GM23338 (cell line): Measurements from ENCODE around the gene HACL1. TPM values are rescaled to one million over a fixed set of nuclear protein-coding genes. Genes with fewer than 3 reads are reported as not detected.
A peak's percentile ranks its signal among the peaks of the same experiment; 100 is the strongest.

Experiments
- ATAC-seq: fragments of 200-7000 bp; cut with Tn5 transposase; 3 replicates; pipeline ENCODE4 v1.9.1; 2020
- DNase-seq: peaks from one replicate; pipeline ENCODE4 v3.0.0-alpha.2; 2015; ENCODE audit warnings: low spot score
- H2AFZ ChIP-seq: fragments of 200-600 bp; sonication (generic); 2 replicates; pipeline ENCODE4 v1.8.0; 2016; ENCODE audit warnings: antibody characterized with exemption, mild to moderate bottlenecking, moderate library complexity
- H3F3A ChIP-seq: fragments of 200-600 bp; sonication (generic); replicated peaks from 2 replicates; pipeline ENCODE4 v1.8.0; 2017; ENCODE audit warnings: antibody characterized with exemption, mixed run types, low read depth
- H3K27ac ChIP-seq: fragments of 200-600 bp; sonication (generic); 2 replicates; pipeline ENCODE4 v1.6.1; 2016; ENCODE audit warnings: low read depth
- H3K27me3 ChIP-seq: fragments of 200-600 bp; sonication (generic); 2 replicates; pipeline ENCODE4 v1.8.0; 2016; ENCODE audit warnings: mild to moderate bottlenecking, mixed run types, moderate library complexity; ENCODE audit not compliant: insufficient read depth
- H3K36me3 ChIP-seq: fragments of 200-600 bp; sonication (generic); 2 replicates; pipeline ENCODE4 v1.8.0; 2016; ENCODE audit warnings: mild to moderate bottlenecking; ENCODE audit not compliant: insufficient read depth
- H3K4me1 ChIP-seq: fragments of 200-600 bp; sonication (generic); 2 replicates; pipeline ENCODE4 v1.8.0; 2016; ENCODE audit warnings: mild to moderate bottlenecking, moderate library complexity; ENCODE audit not compliant: insufficient read depth
- H3K4me2 ChIP-seq: fragments of 200-600 bp; sonication (generic); 2 replicates; pipeline ENCODE4 v1.7.1; 2017; ENCODE audit warnings: mixed run types
- H3K4me3 ChIP-seq: fragments of 200-600 bp; sonication (generic); 2 replicates; pipeline ENCODE4 v1.6.1; 2016; ENCODE audit warnings: mixed run types
- H3K79me2 ChIP-seq: fragments of 200-600 bp; sonication (generic); replicated peaks from 2 replicates; pipeline ENCODE4 v1.8.0; 2017; ENCODE audit warnings: mild to moderate bottlenecking; ENCODE audit not compliant: insufficient read depth
- H3K9me2 ChIP-seq: fragments of 200-600 bp; sonication (generic); 2 replicates; pipeline ENCODE4 v1.8.0; 2017; ENCODE audit not compliant: insufficient read depth
- H4K20me1 ChIP-seq: fragments of 200-600 bp; sonication (generic); replicated peaks from 2 replicates; pipeline ENCODE4 v1.8.0; 2017; ENCODE audit warnings: mild to moderate bottlenecking; ENCODE audit not compliant: insufficient read depth
- H3K27ac Mint-ChIP-seq: 2 replicates; pipeline ENCODE4 v1.8.0; 2020; ENCODE audit warnings: inconsistent platforms, mild to moderate bottlenecking, moderate library complexity, mixed read lengths
- H3K27me3 Mint-ChIP-seq: 3 replicates; pipeline ENCODE4 v1.8.0; 2022; ENCODE audit warnings: low read depth, mild to moderate bottlenecking, moderate library complexity, mixed read lengths, inconsistent platforms; ENCODE audit not compliant: insufficient read depth, poor library complexity
- H3K36me3 Mint-ChIP-seq: 3 replicates; pipeline ENCODE4 v1.8.0; 2021; ENCODE audit warnings: low read depth, mild to moderate bottlenecking, inconsistent platforms, moderate library complexity, mixed read lengths
- H3K4me1 Mint-ChIP-seq: 3 replicates; pipeline ENCODE4 v1.8.0; 2020; ENCODE audit warnings: mild to moderate bottlenecking, inconsistent platforms, mixed read lengths
- H3K4me3 Mint-ChIP-seq: 3 replicates; pipeline ENCODE4 v1.8.0; 2021; ENCODE audit warnings: moderate library complexity, mild to moderate bottlenecking, inconsistent platforms, mixed read lengths
- H3K9me3 Mint-ChIP-seq: 3 replicates; pipeline ENCODE4 v1.8.0; 2020; ENCODE audit warnings: moderate library complexity, mild to moderate bottlenecking, inconsistent platforms, mixed read lengths
- CREB1 ChIP-seq: fragments of 250-450 bp; sonication (Bioruptor Pico); IDR thresholded peaks from 2 replicates; pipeline ENCODE4 v1.5.0; 2020; ENCODE audit warnings: low read depth, mild to moderate bottlenecking, moderate library complexity
- CTCF ChIP-seq, 2 experiments: fragments of 200-600 bp in 1 of 2; sonication (generic) in 1 of 2; conservative IDR thresholded peaks; 2 replicates each; pipeline versions ENCODE4 v1.5.1 to v1.6.1; 2016 to 2017; ENCODE audit warnings: antibody characterized with exemption in 2 of 2, low read depth in 2 of 2, mild to moderate bottlenecking in 2 of 2, moderate library complexity in 1 of 2
- ETS1 ChIP-seq: IDR thresholded peaks from 2 replicates; pipeline ENCODE4 v1.6.1; 2016; ENCODE audit warnings: antibody characterized with exemption
- EZH2 ChIP-seq: fragments of 200-600 bp; sonication (generic); IDR thresholded peaks from one replicate; pipeline ENCODE4 v1.8.0; 2017; ENCODE audit warnings: antibody characterized with exemption, mild to moderate bottlenecking, low read depth; ENCODE audit not compliant: unreplicated experiment
- EZH2phosphoT487 ChIP-seq: fragments of 200-600 bp; sonication (generic); IDR thresholded peaks from one replicate; pipeline ENCODE4 v1.8.1; 2018; ENCODE audit warnings: antibody characterized with exemption; ENCODE audit not compliant: unreplicated experiment
- JUNB ChIP-seq: IDR thresholded peaks from one replicate; pipeline ENCODE4 v1.6.1; 2016; ENCODE audit warnings: antibody characterized with exemption; ENCODE audit not compliant: unreplicated experiment
- NANOG ChIP-seq: IDR thresholded peaks from 2 replicates; pipeline ENCODE4 v1.6.1; 2016; ENCODE audit warnings: antibody characterized with exemption, borderline replicate concordance
- POLR2AphosphoS5 ChIP-seq: IDR thresholded peaks from 2 replicates; pipeline ENCODE4 v1.6.1; 2016; ENCODE audit warnings: antibody characterized with exemption, low read depth
- REST ChIP-seq: IDR thresholded peaks from one replicate; pipeline ENCODE4 v1.6.1; 2018; ENCODE audit warnings: antibody characterized with exemption; ENCODE audit not compliant: unreplicated experiment
- STAT1 ChIP-seq: IDR thresholded peaks from one replicate; pipeline ENCODE4 v1.6.1; 2016; ENCODE audit warnings: antibody characterized with exemption; ENCODE audit not compliant: unreplicated experiment
- ZNF114 ChIP-seq: fragments of 250-450 bp; sonication (Bioruptor Pico); IDR thresholded peaks from 2 replicates; pipeline ENCODE4 v1.5.0; 2020; ENCODE audit warnings: mild to moderate bottlenecking, moderate library complexity
- ZNF331 ChIP-seq: fragments of 250-450 bp; sonication (Bioruptor Pico); IDR thresholded peaks from 2 replicates; pipeline ENCODE4 v1.5.0; 2020; ENCODE audit warnings: low read depth, mild to moderate bottlenecking, moderate library complexity
- ZNF462 ChIP-seq: fragments of 250-450 bp; sonication (Bioruptor Pico); IDR thresholded peaks from 2 replicates; pipeline ENCODE4 v1.5.0; 2020; ENCODE audit warnings: mild to moderate bottlenecking, moderate library complexity
- polyA plus RNA-seq: library from polyadenylated mRNA; unstranded; fragments of >200 nt; fragmentation: Nextera tagmentation; extraction: Ambion mirVana; gene quantifications from 2 replicates; pipeline ENCODE4 v1.2.1, GENCODE V29; 2016
- total RNA-seq: library from RNA; depleted of rRNA; stranded (reverse); fragments of >200 nt; shearing (Covaris generic); gene quantifications from 2 replicates; pipeline ENCODE4 v1.2.3, GENCODE V29; 2014

Gene HACL1
- total and polyA plus RNA-seq, 2 experiments from 2014 or later = 19.6 to 33.5 TPM

- Histone ChIP-seq H3K9me2 (no peaks in the 10 kb centered on the region; the same call in 1 of the 2 replicates), H2AFZ (no peak overlapping the region), H3K4me3 (no peak overlapping the region), H3K79me2 (no peaks in the 10 kb centered on the region), H3K4me2 (peak overlapping the region; percentile 44), H3K27me3 (no peaks in the 10 kb centered on the region), H4K20me1 (no peaks in the 10 kb centered on the region), H3F3A (no peaks in the 10 kb centered on the region), H3K36me3 (no peaks in the 10 kb centered on the region), H3K27ac (peak overlapping the region; percentile 71; the same call in 1 of the 2 replicates), H3K4me1 (peaks cover 60% of the 10 kb centered on the region)
- Mint-ChIP-seq H3K4me3 (no peak overlapping the region), H3K9me3 (no peaks in the 10 kb centered on the region), H3K27me3 (peaks cover 4% of the 10 kb centered on the region), H3K4me1 (peaks cover 65% of the 10 kb centered on the region), H3K36me3 (peaks cover 4% of the 10 kb centered on the region; the same call in 1 of the 3 replicates), H3K27ac (peak overlapping the region; percentile 87)
- TF ChIP-seq POLR2AphosphoS5 = no peak
- TF ChIP-seq CTCF (conservative IDR thresholded peaks at IDR 0.05; ENCODE audit: low read depth in 2 of 2) = no peak
- TF ChIP-seq ZNF331 (CRISPR knock-in tag) = no peak
- TF ChIP-seq STAT1 = no peak
- no peak for TF ChIP-seq EZH2
- no peak for TF ChIP-seq ZNF114
- no peak for TF ChIP-seq CREB1 (CRISPR knock-in tag)
- TF ChIP-seq EZH2phosphoT487 = no peak
- no peak for TF ChIP-seq NANOG
- no peak for TF ChIP-seq ZNF462
- no peak for TF ChIP-seq ETS1
- TF ChIP-seq REST = no peak
- no peak for TF ChIP-seq JUNB
- no peak for DNase-seq
- no peak for ATAC-seq
Observed at GRCh38 chr3:15632212-15632580, 30.8 kb upstream of the HACL1 start.
